NT2/D1 (cell line): ENCODE data around the gene ERCC3.

Experiments
- SUZ12 ChIP-seq: IDR thresholded peaks from 2 replicates; pipeline ENCODE4 v1.6.1; 2011; ENCODE audit not compliant: insufficient read length, insufficient read depth; ENCODE audit errors: extremely low read depth
- YY1 ChIP-seq: IDR thresholded peaks from 2 replicates; pipeline ENCODE4 v1.6.1; 2011; ENCODE audit not compliant: insufficient read length, insufficient read depth
- ZNF274 ChIP-seq: IDR thresholded peaks from 2 replicates; pipeline ENCODE4 v1.6.1; 2011; ENCODE audit warnings: mild to moderate bottlenecking, low read depth, low read length

GRCh38 chr2:127320067-127320466 is 26.1 kb upstream of the ERCC3 start:
- TF ChIP-seq SUZ12 (no peak), ZNF274 (no peak), YY1 (no peak)
